A549 (cell line): ENCODE measurements around the gene MYT1.

ENCODE experiments used
- CTCF ChIP-seq: fragments of >200 bp; sonication (Bioruptor Twin); formaldehyde crosslinking; IDR thresholded peaks from 3 replicates; pipeline ENCODE4 v1.5.1; 2016
- KDM5A ChIP-seq: fragments of 200-600 bp; sonication (generic); IDR thresholded peaks from 2 replicates; pipeline ENCODE4 v1.6.1; 2016; ENCODE audit warnings: antibody characterized with exemption, mild to moderate bottlenecking
- POLR2A ChIP-seq: IDR thresholded peaks from 2 replicates; pipeline ENCODE4 v1.6.1; 2012; ENCODE audit warnings: mild to moderate bottlenecking, low read length
- RAD21 ChIP-seq, 2 experiments: fragments of >200 bp in 1 of 2; sonication (Bioruptor Twin) in 1 of 2; formaldehyde crosslinking in 1 of 2; IDR thresholded peaks in 1 of 2; conservative IDR thresholded peaks in 1 of 2; 2 replicates in 1 of 2; 3 replicates in 1 of 2; pipeline ENCODE4 v1.6.1; 2012 to 2018; ENCODE audit warnings: inconsistent platforms in 1 of 2

- TF ChIP-seq KDM5A (no peak), CTCF (no peak), POLR2A (no peak), RAD21 (conservative IDR thresholded peaks at IDR 0.05 in 1 of 2, IDR thresholded peaks at IDR 0.05 in 1 of 2) (no peak)
These were observed 8.9 kb downstream of the MYT1 start for GRCh38 chr20:64173116-64173515.
